Left ventricle myocardium inferior (tissue), 1 donor: ENCODE measurements around the gene MSI2. TPM values are rescaled to one million over a fixed set of nuclear protein-coding genes. Genes with fewer than 3 reads are reported as not detected.

Experiments
- DNase-seq: peaks from one replicate; pipeline ENCODE4 v3.0.0-alpha.2; 2020
- H3K27ac ChIP-seq: fragments of 200-600 bp; replicated peaks from 2 replicates; pipeline ENCODE4 v1.8.0; 2021
- H3K27me3 ChIP-seq: fragments of 200-600 bp; 2 replicates; pipeline ENCODE4 v1.8.0; 2021; ENCODE audit warnings: low read depth
- H3K36me3 ChIP-seq: fragments of 200-600 bp; 2 replicates; pipeline ENCODE4 v1.8.0; 2021
- H3K4me1 ChIP-seq: fragments of 200-600 bp; 2 replicates; pipeline ENCODE4 v1.8.0; 2021
- H3K4me3 ChIP-seq: fragments of 200-600 bp; 2 replicates; pipeline ENCODE4 v1.8.0; 2021; ENCODE audit warnings: mild to moderate bottlenecking, moderate library complexity
- H3K9me3 ChIP-seq: fragments of 200-600 bp; replicated peaks from 2 replicates; pipeline ENCODE4 v1.8.0; 2021
- intact Hi-C: fragments of 100-400 bp; cut with micrococcal nuclease; formaldehyde crosslinking; loops from one replicate; pipeline ENCODE4 v1.11.0; 2022
- total RNA-seq: library from RNA; stranded (reverse); fragmentation: NEBNext Ultra II Directional; extraction: Animal tissue kit (Norgen Biotek cat#: 25700); gene quantifications from one replicate; pipeline ENCODE4 v1.2.1, GENCODE V29; 2021
- TF ChIP-seq, protein P1 (sequence below): fragments of 200-600 bp; IDR thresholded peaks from 2 replicates; pipeline ENCODE4 v1.8.0; 2021; ENCODE audit warnings: antibody characterized with exemption, mild to moderate bottlenecking, borderline replicate concordance
- donor health status: DM: no; HTN: yes; CAD: no; lungs with severe emphysema.

The MSI2 gene
- total RNA-seq, 1 donor from 2014 or later, result 118 TPM

DNA sequence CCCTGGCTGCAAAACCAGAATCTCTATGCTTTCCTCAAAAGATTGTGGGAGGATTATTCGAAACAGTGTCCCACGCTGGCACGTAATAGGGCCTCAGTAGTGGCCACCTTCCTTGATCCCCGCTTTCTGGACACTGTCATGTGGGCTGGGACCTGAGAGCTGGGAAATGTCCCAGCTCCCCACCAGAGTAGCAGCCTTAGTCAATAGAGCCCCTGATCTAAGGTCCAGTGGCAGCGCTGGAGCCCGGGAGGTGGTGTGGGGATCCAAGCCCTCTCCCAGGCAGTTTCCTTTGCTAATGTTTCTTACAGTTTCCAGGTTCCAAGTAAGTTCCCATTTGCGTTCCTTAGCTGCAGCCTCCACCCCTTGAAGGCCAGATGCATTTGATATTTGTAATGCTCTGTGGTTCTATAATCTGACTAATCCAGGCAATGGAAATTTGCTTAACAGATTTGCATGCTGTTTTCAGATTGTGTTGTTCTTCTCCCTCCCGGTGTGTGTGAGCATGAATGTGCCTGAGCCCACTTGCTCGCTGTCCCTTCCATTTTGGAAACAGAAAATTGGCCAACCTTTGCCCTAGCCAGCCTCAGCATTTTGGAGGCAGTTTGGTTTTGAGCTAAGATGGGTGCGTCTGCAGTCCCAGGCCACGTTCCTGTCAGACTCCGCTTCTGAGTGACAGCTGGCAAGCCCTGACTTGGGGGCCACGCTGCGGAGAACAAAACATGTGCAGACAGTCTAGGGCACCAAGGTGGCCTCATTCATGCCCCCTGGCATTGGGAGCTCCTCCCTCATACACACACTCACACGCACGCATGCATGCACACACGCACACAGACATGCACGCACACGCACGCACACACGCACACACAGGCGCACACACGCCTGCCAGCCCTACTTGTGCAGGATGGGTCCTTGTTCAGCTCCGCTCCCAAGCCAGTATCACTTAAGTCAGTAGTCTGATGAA, 419.4 kb downstream of the MSI2 start:
- no peak overlapping the region for H3K27ac ChIP-seq
- no peaks in the 10 kb centered on the region for H3K27me3 ChIP-seq
- TF ChIP-seq, protein P1, sequence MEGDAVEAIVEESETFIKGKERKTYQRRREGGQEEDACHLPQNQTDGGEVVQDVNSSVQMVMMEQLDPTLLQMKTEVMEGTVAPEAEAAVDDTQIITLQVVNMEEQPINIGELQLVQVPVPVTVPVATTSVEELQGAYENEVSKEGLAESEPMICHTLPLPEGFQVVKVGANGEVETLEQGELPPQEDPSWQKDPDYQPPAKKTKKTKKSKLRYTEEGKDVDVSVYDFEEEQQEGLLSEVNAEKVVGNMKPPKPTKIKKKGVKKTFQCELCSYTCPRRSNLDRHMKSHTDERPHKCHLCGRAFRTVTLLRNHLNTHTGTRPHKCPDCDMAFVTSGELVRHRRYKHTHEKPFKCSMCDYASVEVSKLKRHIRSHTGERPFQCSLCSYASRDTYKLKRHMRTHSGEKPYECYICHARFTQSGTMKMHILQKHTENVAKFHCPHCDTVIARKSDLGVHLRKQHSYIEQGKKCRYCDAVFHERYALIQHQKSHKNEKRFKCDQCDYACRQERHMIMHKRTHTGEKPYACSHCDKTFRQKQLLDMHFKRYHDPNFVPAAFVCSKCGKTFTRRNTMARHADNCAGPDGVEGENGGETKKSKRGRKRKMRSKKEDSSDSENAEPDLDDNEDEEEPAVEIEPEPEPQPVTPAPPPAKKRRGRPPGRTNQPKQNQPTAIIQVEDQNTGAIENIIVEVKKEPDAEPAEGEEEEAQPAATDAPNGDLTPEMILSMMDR, result no peak
- H3K36me3 ChIP-seq, result no peaks in the 10 kb centered on the region
- peaks cover 10% of the 10 kb centered on the region for H3K4me1 ChIP-seq
- no peak for DNase-seq
- intact Hi-C loops, result no loop called here
- H3K4me3 ChIP-seq, result no peak overlapping the region
- no peaks in the 10 kb centered on the region for H3K9me3 ChIP-seq

DNA sequence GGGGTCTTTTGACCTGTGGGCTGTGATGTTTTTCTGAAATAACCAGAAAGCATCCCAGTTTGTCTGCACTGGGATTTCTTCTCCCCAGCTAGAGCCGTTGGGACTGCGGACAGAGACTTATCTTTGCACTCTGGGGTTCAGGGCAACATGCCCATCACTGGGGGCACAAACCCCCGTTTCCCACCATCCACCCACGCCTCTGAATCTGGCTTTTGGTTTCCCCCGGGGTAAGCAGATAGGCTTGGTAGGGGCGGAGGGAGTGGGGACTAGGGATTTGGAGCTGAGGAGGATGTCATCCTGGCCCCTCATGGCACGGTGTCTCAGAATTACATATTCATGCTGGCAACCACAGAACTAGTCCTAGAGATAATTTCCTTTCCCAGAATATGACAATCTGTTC, 420.2 kb downstream of the MSI2 start:
- DNase-seq, result no peak
- Histone ChIP-seq H3K4me1 (peaks cover 8% of the 10 kb centered on the region), H3K9me3 (no peaks in the 10 kb centered on the region), H3K27me3 (no peaks in the 10 kb centered on the region), H3K4me3 (no peak overlapping the region), H3K27ac (no peak overlapping the region), H3K36me3 (no peaks in the 10 kb centered on the region)
- TF ChIP-seq, protein P1, result no peak
- intact Hi-C loops, result no loop called here

DNA sequence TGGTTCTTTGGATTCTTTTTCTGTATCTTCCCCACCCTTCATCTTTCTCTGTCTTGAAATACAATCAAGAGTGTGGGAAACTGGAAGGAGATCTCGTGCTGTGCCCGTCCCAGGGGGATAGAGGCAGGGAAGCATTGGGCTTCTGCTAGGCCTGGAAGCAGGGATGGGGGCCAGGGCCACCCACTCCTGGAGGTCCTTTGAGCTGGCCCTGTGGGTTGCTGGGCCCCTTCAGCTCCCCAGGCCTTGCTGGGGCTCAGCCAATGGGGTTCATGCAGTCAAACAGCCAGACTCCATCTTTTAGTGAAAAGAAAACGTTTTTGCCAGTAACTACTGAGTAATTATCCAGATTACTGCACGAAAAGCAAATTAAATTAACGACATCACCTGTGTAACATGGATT, 421.0 kb downstream of the MSI2 start:
- Histone ChIP-seq H3K27ac (no peak overlapping the region), H3K36me3 (no peaks in the 10 kb centered on the region), H3K4me1 (peaks cover under 1% of the 10 kb centered on the region), H3K9me3 (no peaks in the 10 kb centered on the region), H3K27me3 (no peaks in the 10 kb centered on the region), H3K4me3 (no peak overlapping the region)
- intact Hi-C loops, result no loop called here
- DNase-seq, result no peak
- TF ChIP-seq, protein P1, result no peak

DNA sequence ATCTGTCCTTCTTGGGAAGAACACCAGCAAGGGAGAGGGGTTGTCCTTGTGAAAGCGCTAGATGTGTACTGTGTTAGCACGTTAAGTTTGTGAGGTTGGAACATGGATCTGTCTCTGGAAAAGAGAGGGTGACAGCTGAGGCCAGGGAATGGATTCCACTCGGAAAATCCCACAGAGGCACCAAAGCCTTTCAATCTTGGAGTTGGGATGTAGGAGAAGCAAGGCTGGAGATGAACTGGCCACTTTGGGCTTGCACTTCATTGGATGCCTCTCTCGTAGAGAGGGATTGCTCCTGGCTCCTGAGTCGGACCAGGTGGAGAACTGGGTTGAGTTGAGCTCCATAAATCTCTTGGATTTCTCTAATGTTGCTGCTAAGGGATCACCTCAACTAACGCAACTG, 421.5 kb downstream of the MSI2 start:
- TF ChIP-seq, protein P1, result no peak
- Histone ChIP-seq H3K9me3 (no peaks in the 10 kb centered on the region), H3K4me1 (no peaks in the 10 kb centered on the region), H3K36me3 (no peaks in the 10 kb centered on the region), H3K27ac (no peak overlapping the region), H3K27me3 (no peaks in the 10 kb centered on the region), H3K4me3 (no peak overlapping the region)
- DNase-seq, result no peak
- intact Hi-C loops, result no loop called here

DNA sequence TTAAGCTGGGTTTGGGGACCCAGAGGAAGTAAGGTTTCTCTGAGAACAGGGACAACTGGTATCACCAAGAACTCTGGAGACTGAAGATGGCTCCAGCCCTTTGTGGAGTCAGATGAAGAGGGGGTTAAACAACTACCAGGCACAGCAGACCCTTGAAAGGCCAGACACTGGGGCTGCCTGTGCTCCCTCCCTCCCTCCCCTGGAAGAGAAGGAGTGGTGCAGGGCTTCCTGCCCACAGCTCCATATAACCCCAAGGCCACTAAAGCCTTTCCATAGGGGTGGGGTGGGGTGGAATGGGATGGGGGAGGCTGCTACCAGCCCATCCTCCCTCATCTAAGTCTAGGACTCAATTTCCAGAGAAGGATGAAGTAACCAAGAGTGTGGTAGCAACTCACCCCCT, 422.1 kb downstream of the MSI2 start:
- H3K4me3 ChIP-seq, result no peak overlapping the region
- no peaks in the 10 kb centered on the region for H3K36me3 ChIP-seq
- TF ChIP-seq, protein P1, result no peak
- H3K4me1 ChIP-seq, result no peaks in the 10 kb centered on the region
- no peaks in the 10 kb centered on the region for H3K9me3 ChIP-seq
- H3K27ac ChIP-seq, result no peak overlapping the region
- H3K27me3 ChIP-seq, result no peaks in the 10 kb centered on the region
- no peak for DNase-seq
- intact Hi-C loops, result no loop called here
